Stomach (tissue), 9 donors: Measurements from ENCODE around the gene SOD2. TPM values are rescaled to one million over a fixed set of nuclear protein-coding genes. Genes with fewer than 3 reads are reported as not detected.

ENCODE experiments used
- DNase-seq, 2 donors: peaks; one replicate each; pipeline versions ENCODE4 v3.0.0 to v3.0.0-alpha.2; 2013 to 2019
- H3K27ac ChIP-seq, 5 donors: fragments of 200-600 bp in 4 of 5; sonication (generic) in 4 of 5; one replicate each; pipeline ENCODE4 v1.5.1; 2013 to 2019; ENCODE audit warnings: mild to moderate bottlenecking in 1 of 5, moderate library complexity in 1 of 5
- H3K27me3 ChIP-seq, 3 donors: fragments of 200-600 bp; sonication (generic); one replicate each; pipeline ENCODE4 v1.5.1; 2017 to 2019; ENCODE audit warnings: mixed run types in 1 of 3
- H3K36me3 ChIP-seq, 4 donors: fragments of 200-600 bp; sonication (generic); 1 replicate in 3 of 4; 2 replicates in 1 of 4; pipeline ENCODE4 v1.5.1; 2016 to 2019
- H3K4me1 ChIP-seq, 4 donors: fragments of 200-600 bp; sonication (generic); one replicate each; pipeline ENCODE4 v1.5.1; 2016 to 2019
- H3K4me3 ChIP-seq, 4 donors: fragments of 200-600 bp; sonication (generic) in 3 of 4; one replicate each; pipeline ENCODE4 v1.5.1; 2016 to 2019; ENCODE audit warnings: mild to moderate bottlenecking in 1 of 4
- H3K9me3 ChIP-seq, 4 donors: fragments of 200-600 bp; sonication (generic); one replicate each; pipeline ENCODE4 v1.5.1; 2016 to 2019
- EP300 ChIP-seq: sonication (generic); formaldehyde crosslinking; IDR thresholded peaks from one replicate; pipeline ENCODE4 v1.6.1; 2017; ENCODE audit warnings: antibody characterized with exemption
- POLR2A ChIP-seq, 4 donors: fragments of 450-650 bp; IDR thresholded peaks; one replicate each; pipeline ENCODE4 v1.6.1; 2016; ENCODE audit warnings: antibody characterized with exemption in 4 of 4, control low read depth in 2 of 4, mild to moderate bottlenecking in 1 of 4, moderate library complexity in 1 of 4
- POLR2AphosphoS5 ChIP-seq, 3 donors: sonication (generic); formaldehyde crosslinking; IDR thresholded peaks; one replicate each; pipeline ENCODE4 v1.6.1; 2016; ENCODE audit warnings: antibody characterized with exemption in 3 of 3
- WGBS, 5 donors: extraction: QIAGEN DNeasy Blood & Tissue Kit in 3 of 5; methylation state at CpG; one replicate each; pipeline versions ENCODE4 v1.1.5 to v1.1.7; 2013 to 2018; 5-methylcytosine and 5-hydroxymethylcytosine counted together
- intact Hi-C: fragments of 100-400 bp; cut with DNase I; formaldehyde crosslinking; loops from one replicate; pipeline ENCODE4 v1.15.1; 2023; ENCODE audit warnings: low total_unique reads
- polyA plus RNA-seq, 3 donors: library from polyadenylated mRNA; stranded (reverse); fragments of 200-250 nt; gene quantifications; one replicate each; pipeline ENCODE4 v1.2.3, GENCODE V29; 2013
- total RNA-seq, 5 donors: library from RNA; depleted of rRNA; stranded (reverse); fragments of >200 nt; gene quantifications; one replicate each; pipeline versions ENCODE4 v1.1.0 to v1.2.3, GENCODE V29; 2014 to 2016
- TF ChIP-seq, protein P1 (sequence below), 7 experiments: fragments of 450-650 bp in 4 of 7; fragments of 200-600 bp in 3 of 7; sonication (generic) in 3 of 7; IDR thresholded peaks; one replicate each; pipeline ENCODE4 v1.5.1; 2016 to 2019; ENCODE audit warnings: antibody characterized with exemption in 7 of 7, control low read depth in 2 of 7, mild to moderate bottlenecking in 1 of 7
- donor health status: healthy with polysubstance abuse.
- donor health status: Bipolar disorder and iron deficiency.
- donor health status: healthy.

The SOD2 gene
- total and polyA plus RNA-seq, 8 donors: 27.2 to 404 (median 183) TPM

DNA sequence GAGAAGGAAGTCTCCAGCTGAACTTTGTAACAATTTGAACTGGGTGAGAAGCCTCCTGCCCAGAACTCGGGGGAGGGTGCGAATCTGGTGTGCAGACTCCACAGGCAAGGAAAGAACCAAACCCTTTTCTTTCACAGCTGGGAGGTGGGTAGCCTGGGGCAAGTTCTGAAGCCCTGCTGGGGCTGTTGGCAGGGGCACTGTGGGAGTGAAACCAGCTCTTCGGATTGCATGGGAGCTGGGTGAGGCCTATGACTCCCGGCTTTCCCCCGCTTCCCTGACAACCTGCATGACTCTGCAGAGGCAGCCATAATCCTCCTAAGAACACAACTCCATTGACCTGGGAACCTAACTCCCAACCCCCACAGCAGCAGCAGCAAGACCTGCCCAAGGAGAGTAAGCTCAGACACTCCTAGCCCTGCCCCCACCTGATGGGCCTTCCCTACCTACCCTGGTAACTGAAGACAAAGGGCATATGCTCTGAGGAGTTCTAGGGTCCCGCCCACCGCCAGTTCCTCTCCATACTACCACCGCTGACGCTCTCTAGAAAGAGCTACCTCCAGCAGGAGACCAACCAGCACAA is 37.5 kb downstream of the SOD2 start:
- H3K27me3 ChIP-seq: no peaks in the 10 kb centered on the region
- intact Hi-C loops: loop anchor here (10.0 kb wide), 1 partner anchor 481 kb away; no protein-coding TSS in a partner anchor
- no peaks in the 10 kb centered on the region for H3K4me1 ChIP-seq
- H3K27ac ChIP-seq: no peak overlapping the region
- no peak overlapping the region for H3K4me3 ChIP-seq
- H3K36me3 ChIP-seq: peaks cover 0 to under 1% (median 0%) of the 10 kb centered on the region in 4 donors
- TF ChIP-seq, protein P1, sequence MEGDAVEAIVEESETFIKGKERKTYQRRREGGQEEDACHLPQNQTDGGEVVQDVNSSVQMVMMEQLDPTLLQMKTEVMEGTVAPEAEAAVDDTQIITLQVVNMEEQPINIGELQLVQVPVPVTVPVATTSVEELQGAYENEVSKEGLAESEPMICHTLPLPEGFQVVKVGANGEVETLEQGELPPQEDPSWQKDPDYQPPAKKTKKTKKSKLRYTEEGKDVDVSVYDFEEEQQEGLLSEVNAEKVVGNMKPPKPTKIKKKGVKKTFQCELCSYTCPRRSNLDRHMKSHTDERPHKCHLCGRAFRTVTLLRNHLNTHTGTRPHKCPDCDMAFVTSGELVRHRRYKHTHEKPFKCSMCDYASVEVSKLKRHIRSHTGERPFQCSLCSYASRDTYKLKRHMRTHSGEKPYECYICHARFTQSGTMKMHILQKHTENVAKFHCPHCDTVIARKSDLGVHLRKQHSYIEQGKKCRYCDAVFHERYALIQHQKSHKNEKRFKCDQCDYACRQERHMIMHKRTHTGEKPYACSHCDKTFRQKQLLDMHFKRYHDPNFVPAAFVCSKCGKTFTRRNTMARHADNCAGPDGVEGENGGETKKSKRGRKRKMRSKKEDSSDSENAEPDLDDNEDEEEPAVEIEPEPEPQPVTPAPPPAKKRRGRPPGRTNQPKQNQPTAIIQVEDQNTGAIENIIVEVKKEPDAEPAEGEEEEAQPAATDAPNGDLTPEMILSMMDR (IDR thresholded peaks at IDR 0.05): no peak
- no peak for TF ChIP-seq POLR2A (IDR thresholded peaks at IDR 0.05)
- no peak for TF ChIP-seq POLR2AphosphoS5 (IDR thresholded peaks at IDR 0.05)
- TF ChIP-seq EP300: no peak
- WGBS, 5 donors: 89 to 97% (median 90%) methylated on average over 9 of the region's 9 CpGs
- peaks cover 0 to 4% (median 0%) of the 10 kb centered on the region in 4 donors for H3K9me3 ChIP-seq
- DNase-seq: peak in 1 of 2 donors; percentile 10

DNA sequence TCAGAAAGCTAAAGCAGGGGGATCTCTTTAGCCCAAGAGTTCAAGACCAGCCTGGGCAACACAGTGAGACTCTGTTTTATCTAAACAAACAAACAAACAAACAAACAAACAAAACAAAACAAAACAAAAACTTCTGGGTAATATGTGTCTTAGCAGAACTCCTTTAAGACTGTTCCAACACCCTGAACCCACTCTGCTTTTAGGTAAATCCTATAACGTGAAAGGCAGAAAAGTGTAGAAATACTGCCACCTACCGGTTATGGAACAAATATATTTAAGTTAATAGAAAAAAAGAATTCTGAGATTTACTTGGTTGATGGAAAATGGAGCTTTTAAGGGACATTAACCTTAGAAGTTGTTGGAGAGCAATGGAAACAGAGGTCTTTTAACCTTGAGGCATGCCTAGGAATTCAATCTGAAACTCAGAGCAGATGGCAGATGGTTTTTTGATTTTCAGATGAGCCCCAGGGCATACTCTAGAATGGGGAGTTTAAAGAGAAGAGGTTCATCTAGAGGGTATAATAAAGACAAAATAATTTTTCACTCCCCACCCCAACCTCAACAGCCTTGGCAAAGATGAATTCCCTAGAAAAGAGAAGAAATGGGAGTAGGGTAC is 38.5 kb downstream of the SOD2 start:
- 0 to 2% (median 0%) methylated on average over 2 of the region's 2 CpGs for WGBS, 5 donors
- Histone ChIP-seq H3K4me3 (no peak overlapping the region), H3K27ac (no peak overlapping the region), H3K36me3 (peaks cover 0 to 5% (median 0%) of the 10 kb centered on the region in 4 donors), H3K9me3 (peaks cover 0 to 4% (median 0%) of the 10 kb centered on the region in 4 donors), H3K27me3 (no peaks in the 10 kb centered on the region), H3K4me1 (no peaks in the 10 kb centered on the region)
- peak in 1 of 2 donors; percentile 76 for DNase-seq
- TF ChIP-seq POLR2A (IDR thresholded peaks at IDR 0.05) (no peak), POLR2AphosphoS5 (IDR thresholded peaks at IDR 0.05) (no peak)
- TF ChIP-seq, protein P1 (IDR thresholded peaks at IDR 0.05): peak in 4 of 7 experiments; percentile 31 to 68 (median 48)
- intact Hi-C loops: loop anchor here (10.0 kb wide), 1 partner anchor 480 kb away; no protein-coding TSS in a partner anchor

DNA sequence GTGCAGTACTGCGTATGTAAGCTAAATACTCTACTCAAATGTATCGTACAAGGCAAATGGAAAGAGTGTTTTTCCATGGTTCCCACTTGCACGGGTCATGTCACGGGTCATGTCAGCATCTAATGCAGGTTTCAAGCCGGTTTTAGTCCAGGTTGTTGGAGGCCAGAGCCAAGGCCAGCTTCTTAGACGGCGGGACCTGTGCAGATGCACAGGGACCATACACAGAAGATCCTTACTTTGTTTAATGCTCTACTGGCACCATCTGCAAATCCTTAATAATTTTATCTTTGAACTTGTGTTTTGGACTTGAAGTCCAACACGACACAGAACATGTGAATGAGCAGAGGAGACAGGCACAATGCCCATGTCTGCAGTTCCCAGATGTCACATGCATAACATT is 42.7 kb downstream of the SOD2 start:
- no peak overlapping the region for H3K4me3 ChIP-seq
- no peaks in the 10 kb centered on the region for H3K4me1 ChIP-seq
- DNase-seq: no peak
- H3K36me3 ChIP-seq: peaks cover 0 to 5% (median 0%) of the 10 kb centered on the region in 4 donors
- no peaks in the 10 kb centered on the region for H3K27me3 ChIP-seq
- no peak overlapping the region for H3K27ac ChIP-seq
- 88 to 94% (median 90%) methylated on average over 8 of the region's 8 CpGs for WGBS, 5 donors
- intact Hi-C loops: loop anchor here (10.0 kb wide), 1 partner anchor 476 kb away; no protein-coding TSS in a partner anchor
- H3K9me3 ChIP-seq: no peaks in the 10 kb centered on the region
- TF ChIP-seq, protein P1 (IDR thresholded peaks at IDR 0.05): no peak
- TF ChIP-seq POLR2A (IDR thresholded peaks at IDR 0.05): no peak
- no peak for TF ChIP-seq POLR2AphosphoS5 (IDR thresholded peaks at IDR 0.05)
- TF ChIP-seq EP300: no peak

DNA sequence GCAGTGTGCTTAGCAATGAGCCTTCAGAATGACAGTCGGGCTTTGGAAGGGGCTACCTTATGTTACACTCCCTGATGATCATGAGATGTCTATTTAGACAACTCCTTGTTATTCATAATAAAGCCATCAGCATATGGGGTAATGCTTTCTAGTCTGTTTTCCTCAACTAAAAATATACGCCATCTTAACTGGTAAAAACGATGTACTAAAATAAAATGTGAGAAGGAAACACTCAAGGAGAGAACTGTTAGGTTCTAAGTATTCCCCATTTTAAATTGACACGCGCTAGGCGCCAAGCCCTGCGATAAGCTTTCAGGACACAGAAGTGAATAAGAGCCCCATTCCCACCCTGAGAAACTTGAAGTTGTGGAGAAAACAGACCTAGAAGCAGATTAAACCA is 43.6 kb downstream of the SOD2 start:
- intact Hi-C loops: no loop called here
- Histone ChIP-seq H3K9me3 (no peaks in the 10 kb centered on the region), H3K27me3 (no peaks in the 10 kb centered on the region), H3K36me3 (peaks cover 0 to 5% (median 0%) of the 10 kb centered on the region in 4 donors), H3K4me1 (no peaks in the 10 kb centered on the region), H3K27ac (no peak overlapping the region), H3K4me3 (no peak overlapping the region)
- WGBS, 5 donors: 95 to 97% (median 96%) methylated on average over 7 of the region's 7 CpGs
- TF ChIP-seq POLR2AphosphoS5 (IDR thresholded peaks at IDR 0.05) (no peak), POLR2A (IDR thresholded peaks at IDR 0.05) (no peak)
- TF ChIP-seq, protein P1 (IDR thresholded peaks at IDR 0.05): no peak
- DNase-seq: no peak
